Measurements from ENCODE around the gene FCF1.

FCF1 gene

GRCh38 chr14:74765721-74766120 is 52.8 kb downstream of the FCF1 start:
- DNase-seq (ENCODE audit: low spot score) = no peak

DNA sequence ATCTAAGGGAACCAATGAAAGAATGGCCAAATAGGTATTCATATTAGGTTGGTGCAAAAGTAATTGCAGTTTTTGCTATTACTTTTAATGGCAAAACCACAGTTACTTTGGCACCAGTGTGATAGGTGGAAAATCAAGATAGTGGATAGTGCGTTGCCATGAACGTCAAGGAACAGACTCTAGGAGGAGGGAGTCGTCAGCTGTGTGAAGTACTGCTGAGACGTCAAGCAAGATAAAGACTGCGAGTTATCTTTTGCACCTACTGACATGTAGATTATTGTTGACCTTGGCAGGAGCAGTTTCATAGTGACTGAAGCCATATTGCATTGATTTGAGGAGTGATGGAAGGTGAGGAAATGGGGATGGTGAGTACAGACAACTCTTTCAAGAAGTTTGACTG is 58.5 kb downstream of the FCF1 start:
- DNase-seq (ENCODE audit: low spot score) = no peak

DNA sequence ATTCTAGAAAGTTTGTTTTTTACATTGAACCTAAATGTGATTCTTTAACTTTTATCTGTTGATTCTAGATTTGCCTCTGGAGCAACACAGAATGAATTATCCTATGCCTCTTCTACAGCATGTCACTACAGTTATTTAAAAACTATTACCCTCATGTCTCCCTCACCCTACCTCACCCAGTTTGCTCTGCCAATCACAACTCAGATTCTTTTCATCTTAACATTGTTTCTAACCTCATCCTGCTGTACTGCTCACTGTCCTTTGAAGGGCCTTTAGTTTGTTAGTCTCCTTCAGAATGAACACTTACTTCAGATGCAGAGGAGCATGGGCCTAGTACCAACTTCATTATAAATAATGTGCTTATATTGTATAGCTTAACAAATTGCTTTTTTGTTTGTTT is 71.7 kb downstream of the FCF1 start:
- no peak for DNase-seq (ENCODE audit: low spot score)

DNA sequence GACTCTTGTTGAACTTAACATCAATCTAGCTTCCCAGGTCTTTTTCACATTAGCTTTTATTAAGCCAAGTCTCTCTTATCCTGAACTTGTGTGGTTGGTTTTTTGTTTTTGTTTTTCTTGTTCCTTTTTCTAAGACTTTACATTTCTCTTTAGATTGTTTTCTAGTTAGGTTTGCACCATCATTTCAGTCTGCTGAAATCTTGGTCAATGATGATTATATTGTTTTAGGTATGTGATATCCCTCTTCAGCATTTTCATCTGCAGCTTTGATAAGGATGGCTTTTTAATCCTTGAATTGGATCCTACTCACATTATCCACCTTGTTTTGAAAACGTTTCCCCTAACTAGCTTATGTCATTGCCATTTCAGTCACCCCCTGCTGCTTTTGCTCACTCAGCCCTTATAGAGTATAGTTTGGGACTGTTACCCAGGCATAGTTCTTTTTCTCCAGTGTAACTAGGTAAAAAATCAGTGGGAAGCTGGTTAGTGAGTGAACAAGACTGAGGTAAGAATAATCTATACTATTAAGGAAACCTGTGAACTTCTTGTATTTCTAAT is 72.2 kb downstream of the FCF1 start:
- DNase-seq (ENCODE audit: low spot score) = no peak

GRCh38 chr14:74786796-74787315 is 73.9 kb downstream of the FCF1 start:
- DNase-seq (ENCODE audit: low spot score) = peak; percentile 24
